ENCODE data around the gene KRT5. TPM values are rescaled to one million over a fixed set of nuclear protein-coding genes. Genes with fewer than 3 reads are reported as not detected.
"Not testable (repeated sequence)": the region's sequence is repeated elsewhere in the genome, so short reads cannot be mapped to it uniquely, and the experiment has no call there.

KRT5 gene
- total RNA-seq, 2 donors from 2014 or later, result not detected

- DNase-seq, result no peak
- no peaks in the 10 kb centered on the region for H3K9me3 ChIP-seq
- peak; percentile 47 for TF ChIP-seq CTCF (IDR thresholded peaks at IDR 0.05)
Measured at GRCh38 chr12:52506858-52507715, 13.1 kb downstream of the KRT5 start.

GRCh38 chr12:52502877-52503276, 17.3 kb downstream of the KRT5 start:
- Histone ChIP-seq H3K36me3 (no peaks in the 10 kb centered on the region), H3K4me1 (no peaks in the 10 kb centered on the region), H3K4me3 (no peak overlapping the region), H3K9ac (ENCODE audit: low read depth in 2 of 2, low read length in 2 of 2) (no peak overlapping the region), H3K27ac (no peak overlapping the region), H3K9me3 (no peaks in the 10 kb centered on the region), H3K27me3 (no peaks in the 10 kb centered on the region)
- DNase-seq, result no peak
- intact Hi-C loops (cut with DNase I), result no loop called here
- TF ChIP-seq CTCF (IDR thresholded peaks at IDR 0.05), result no peak

More at GRCh38 chr12:52506858-52507715, 13.1 kb downstream of the KRT5 start:
- Histone ChIP-seq H3K4me1 (no peaks in the 10 kb centered on the region), H3K36me3 (no peaks in the 10 kb centered on the region), H3K4me3 (no peak overlapping the region), H3K27me3 (no peaks in the 10 kb centered on the region), H3K9ac (ENCODE audit: low read depth in 2 of 2, low read length in 2 of 2) (no peak overlapping the region), H3K27ac (no peak overlapping the region)
- intact Hi-C loops (cut with DNase I), result loop anchor here (5.0 kb wide), 1 partner anchor 115 kb away; no protein-coding TSS in a partner anchor

- Histone ChIP-seq H3K9ac (ENCODE audit: low read depth in 2 of 2, low read length in 2 of 2) (no peak overlapping the region), H3K36me3 (no peaks in the 10 kb centered on the region), H3K27me3 (no peaks in the 10 kb centered on the region), H3K4me3 (no peak overlapping the region), H3K27ac (no peak overlapping the region), H3K9me3 (no peaks in the 10 kb centered on the region), H3K4me1 (no peaks in the 10 kb centered on the region)
- no peak for TF ChIP-seq CTCF (IDR thresholded peaks at IDR 0.05)
- DNase-seq, result no peak
- intact Hi-C loops (cut with DNase I), result no loop called here
Measured at GRCh38 chr12:52501490-52501889, 18.7 kb downstream of the KRT5 start.

- H3K36me3 ChIP-seq; DNase-seq; H3K27me3 ChIP-seq; H3K4me3 ChIP-seq; H3K4me1 ChIP-seq; H3K9me3 ChIP-seq; intact Hi-C loops (cut with DNase I); H3K27ac ChIP-seq; H3K9ac ChIP-seq (ENCODE audit: low read depth in 2 of 2, low read length in 2 of 2): not testable (repeated sequence)
Measured at GRCh38 chr12:52500574-52500973, 19.6 kb downstream of the KRT5 start.

- intact Hi-C loops (cut with DNase I), result no loop called here
Measured at GRCh38 chr12:52499806-52500560, 20.2 kb downstream of the KRT5 start.

More at GRCh38 chr12:52499806-52500560, 20.2 kb downstream of the KRT5 start:
- Histone ChIP-seq H3K4me3 (no peak overlapping the region), H3K27me3 (no peaks in the 10 kb centered on the region), H3K36me3 (no peaks in the 10 kb centered on the region), H3K27ac (no peak overlapping the region), H3K9me3 (no peaks in the 10 kb centered on the region), H3K9ac (ENCODE audit: low read depth in 2 of 2, low read length in 2 of 2) (no peak overlapping the region), H3K4me1 (no peaks in the 10 kb centered on the region)
- no peak for TF ChIP-seq CTCF (IDR thresholded peaks at IDR 0.05)
- no peak for DNase-seq
